Measurements from ENCODE around the gene HAGH. TPM values are rescaled to one million over a fixed set of nuclear protein-coding genes. Genes with fewer than 3 reads are reported as not detected.

The HAGH gene
- total RNA-seq, 1 experiment from 2014 or later: 36.0 TPM

DNA sequence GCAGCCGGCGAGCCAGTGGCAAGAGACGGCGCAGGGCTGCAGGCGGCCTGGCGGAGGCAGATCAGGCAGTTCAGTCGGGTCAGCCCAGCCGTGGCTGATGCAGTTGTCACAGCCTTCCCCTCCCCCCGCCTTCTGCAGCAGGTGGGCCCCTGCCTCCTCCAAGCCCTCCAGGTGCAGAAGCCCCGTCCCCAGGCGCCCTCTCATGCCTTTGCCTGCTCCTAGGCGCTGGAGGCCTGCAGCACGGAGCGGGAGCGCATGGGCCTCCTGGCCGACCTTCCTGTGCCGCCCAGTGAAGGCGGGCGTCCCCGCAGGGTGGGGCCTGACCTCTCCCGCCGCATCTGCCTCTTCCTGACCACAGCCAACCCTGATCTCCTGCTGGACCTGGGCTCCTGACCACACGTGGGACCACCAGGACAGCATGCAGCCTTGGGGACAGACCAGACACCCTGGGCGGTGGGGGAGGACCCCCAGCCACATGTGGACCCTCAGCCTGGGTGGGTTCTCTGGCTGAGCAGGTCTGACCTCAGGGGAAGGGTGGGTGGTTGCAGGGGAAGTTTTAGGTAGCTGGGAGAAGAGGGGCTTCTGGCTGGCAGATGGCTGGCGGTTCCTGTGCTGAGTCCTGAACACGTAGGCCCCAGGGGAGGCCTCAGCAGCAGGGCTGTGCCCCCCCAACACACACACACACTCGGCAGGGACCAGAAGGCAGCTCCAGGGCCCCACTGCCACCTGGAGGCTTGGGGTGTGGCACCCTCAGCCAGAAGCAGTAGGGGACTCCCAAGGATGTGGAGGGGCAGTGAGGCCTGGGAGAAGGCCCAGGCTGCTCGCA, 50.6 kb downstream of the HAGH start (continued):
- TF ChIP-seq IRF2 (CRISPR knock-in tag; IDR thresholded peaks at IDR 0.05; ENCODE audit: borderline replicate concordance, low read depth): no peak
- no peak for TF ChIP-seq ZNF317 (CRISPR knock-in tag; IDR thresholded peaks at IDR 0.05; ENCODE audit: borderline replicate concordance, low read depth)

DNA sequence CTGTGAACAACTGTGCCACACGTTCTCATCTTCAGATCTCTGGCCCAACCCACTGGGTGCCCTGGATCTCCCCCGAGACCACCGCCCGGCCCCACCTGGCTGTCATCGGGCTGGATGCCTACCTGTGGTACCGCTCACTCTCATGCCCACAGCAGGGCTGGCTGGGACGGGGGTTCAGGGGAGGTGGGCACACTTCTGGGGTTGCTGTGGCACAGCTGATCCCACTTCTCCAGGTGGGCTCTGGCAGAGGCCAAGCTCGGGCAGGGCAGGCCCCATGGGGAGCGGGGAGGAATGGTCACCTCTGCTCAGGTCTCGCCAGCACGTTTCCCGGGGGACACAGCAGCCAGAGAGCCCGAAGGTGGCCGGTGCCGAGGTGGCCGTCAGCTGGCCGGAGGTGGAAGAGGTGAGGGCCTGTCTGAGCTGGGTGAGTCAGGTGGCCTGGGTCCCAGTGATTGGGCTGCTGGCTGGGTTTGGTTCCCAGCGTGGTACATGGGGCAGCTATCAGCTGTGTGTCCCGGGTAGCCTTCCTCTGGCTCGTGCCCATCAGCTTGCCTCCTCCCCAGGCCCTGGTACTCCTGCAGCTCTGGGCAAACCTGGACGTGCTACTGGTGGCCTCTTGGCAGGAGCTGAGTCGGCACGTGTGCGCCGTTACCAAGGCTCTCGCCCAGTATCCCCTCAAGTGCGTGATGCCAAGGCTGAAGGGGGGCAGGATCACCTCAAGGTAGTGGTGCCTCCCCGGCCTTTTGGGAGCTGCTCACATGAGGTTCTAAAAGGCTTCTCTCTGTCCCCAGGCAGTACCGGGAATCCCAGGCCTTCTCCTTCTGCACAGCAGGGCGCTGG, 51.4 kb downstream of the HAGH start:
- Mint-ChIP-seq H3K4me1 (peaks cover 2% of the 10 kb centered on the region), H3K4me3 (peak overlapping the region; percentile 30), H3K27ac (no peak overlapping the region), H3K36me3 (peaks cover 4% of the 10 kb centered on the region), H3K9me3 (no peaks in the 10 kb centered on the region), H3K27me3 (ENCODE audit: low read depth) (no peaks in the 10 kb centered on the region; the same call in 1 of the 2 replicates)
- ATAC-seq (no peak), DNase-seq (ENCODE audit: low spot score) (no peak)
- POLR2A ChIA-PET: no interaction called here
- CTCF ChIA-PET: interaction anchor here (1.3 to 3.1 kb wide), 2 partner anchors 7 to 69 kb away, joined by 4 to 37 read pairs; partner anchors contain the start of genes MAPK8IP3, NUBP2 and SPSB3
- TF ChIP-seq, protein P1, sequence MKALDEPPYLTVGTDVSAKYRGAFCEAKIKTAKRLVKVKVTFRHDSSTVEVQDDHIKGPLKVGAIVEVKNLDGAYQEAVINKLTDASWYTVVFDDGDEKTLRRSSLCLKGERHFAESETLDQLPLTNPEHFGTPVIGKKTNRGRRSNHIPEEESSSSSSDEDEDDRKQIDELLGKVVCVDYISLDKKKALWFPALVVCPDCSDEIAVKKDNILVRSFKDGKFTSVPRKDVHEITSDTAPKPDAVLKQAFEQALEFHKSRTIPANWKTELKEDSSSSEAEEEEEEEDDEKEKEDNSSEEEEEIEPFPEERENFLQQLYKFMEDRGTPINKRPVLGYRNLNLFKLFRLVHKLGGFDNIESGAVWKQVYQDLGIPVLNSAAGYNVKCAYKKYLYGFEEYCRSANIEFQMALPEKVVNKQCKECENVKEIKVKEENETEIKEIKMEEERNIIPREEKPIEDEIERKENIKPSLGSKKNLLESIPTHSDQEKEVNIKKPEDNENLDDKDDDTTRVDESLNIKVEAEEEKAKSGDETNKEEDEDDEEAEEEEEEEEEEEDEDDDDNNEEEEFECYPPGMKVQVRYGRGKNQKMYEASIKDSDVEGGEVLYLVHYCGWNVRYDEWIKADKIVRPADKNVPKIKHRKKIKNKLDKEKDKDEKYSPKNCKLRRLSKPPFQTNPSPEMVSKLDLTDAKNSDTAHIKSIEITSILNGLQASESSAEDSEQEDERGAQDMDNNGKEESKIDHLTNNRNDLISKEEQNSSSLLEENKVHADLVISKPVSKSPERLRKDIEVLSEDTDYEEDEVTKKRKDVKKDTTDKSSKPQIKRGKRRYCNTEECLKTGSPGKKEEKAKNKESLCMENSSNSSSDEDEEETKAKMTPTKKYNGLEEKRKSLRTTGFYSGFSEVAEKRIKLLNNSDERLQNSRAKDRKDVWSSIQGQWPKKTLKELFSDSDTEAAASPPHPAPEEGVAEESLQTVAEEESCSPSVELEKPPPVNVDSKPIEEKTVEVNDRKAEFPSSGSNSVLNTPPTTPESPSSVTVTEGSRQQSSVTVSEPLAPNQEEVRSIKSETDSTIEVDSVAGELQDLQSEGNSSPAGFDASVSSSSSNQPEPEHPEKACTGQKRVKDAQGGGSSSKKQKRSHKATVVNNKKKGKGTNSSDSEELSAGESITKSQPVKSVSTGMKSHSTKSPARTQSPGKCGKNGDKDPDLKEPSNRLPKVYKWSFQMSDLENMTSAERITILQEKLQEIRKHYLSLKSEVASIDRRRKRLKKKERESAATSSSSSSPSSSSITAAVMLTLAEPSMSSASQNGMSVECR (CRISPR knock-in tag; IDR thresholded peaks at IDR 0.05; ENCODE audit: borderline replicate concordance): no peak
- TF ChIP-seq, protein P2, sequence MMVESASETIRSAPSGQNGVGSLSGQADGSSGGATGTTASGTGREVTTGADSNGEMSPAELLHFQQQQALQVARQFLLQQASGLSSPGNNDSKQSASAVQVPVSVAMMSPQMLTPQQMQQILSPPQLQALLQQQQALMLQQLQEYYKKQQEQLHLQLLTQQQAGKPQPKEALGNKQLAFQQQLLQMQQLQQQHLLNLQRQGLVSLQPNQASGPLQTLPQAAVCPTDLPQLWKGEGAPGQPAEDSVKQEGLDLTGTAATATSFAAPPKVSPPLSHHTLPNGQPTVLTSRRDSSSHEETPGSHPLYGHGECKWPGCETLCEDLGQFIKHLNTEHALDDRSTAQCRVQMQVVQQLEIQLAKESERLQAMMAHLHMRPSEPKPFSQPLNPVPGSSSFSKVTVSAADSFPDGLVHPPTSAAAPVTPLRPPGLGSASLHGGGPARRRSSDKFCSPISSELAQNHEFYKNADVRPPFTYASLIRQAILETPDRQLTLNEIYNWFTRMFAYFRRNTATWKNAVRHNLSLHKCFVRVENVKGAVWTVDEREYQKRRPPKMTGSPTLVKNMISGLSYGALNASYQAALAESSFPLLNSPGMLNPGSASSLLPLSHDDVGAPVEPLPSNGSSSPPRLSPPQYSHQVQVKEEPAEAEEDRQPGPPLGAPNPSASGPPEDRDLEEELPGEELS (CRISPR knock-in tag; IDR thresholded peaks at IDR 0.05): 0 out of 2 replicates have a peak, but pooled peaks have one; percentile 20

DNA sequence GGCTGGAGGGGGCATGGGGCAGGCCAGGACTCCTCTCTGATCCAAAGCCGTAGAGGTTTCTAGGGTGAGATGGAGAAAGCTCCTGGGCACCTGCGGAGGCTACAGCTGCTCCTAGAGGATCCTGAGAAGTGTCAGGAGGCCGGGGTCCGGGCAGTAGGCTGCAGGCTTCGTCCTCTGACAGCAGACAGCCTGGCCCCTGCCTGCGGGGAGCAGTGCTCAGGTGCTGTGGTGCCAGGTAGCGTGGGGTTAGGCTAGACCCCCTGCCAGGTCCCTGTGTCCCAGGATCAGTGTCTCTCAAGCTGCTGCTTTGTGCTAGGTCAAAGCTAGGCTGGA, 52.2 kb downstream of the HAGH start:
- TF ChIP-seq ZNF416 (CRISPR knock-in tag; IDR thresholded peaks at IDR 0.05) (no peak), CREB1 (CRISPR knock-in tag; IDR thresholded peaks at IDR 0.05) (no peak), ZNF138 (CRISPR knock-in tag; conservative IDR thresholded peaks at IDR 0.05) (no peak)
- TF ChIP-seq, protein P3, sequence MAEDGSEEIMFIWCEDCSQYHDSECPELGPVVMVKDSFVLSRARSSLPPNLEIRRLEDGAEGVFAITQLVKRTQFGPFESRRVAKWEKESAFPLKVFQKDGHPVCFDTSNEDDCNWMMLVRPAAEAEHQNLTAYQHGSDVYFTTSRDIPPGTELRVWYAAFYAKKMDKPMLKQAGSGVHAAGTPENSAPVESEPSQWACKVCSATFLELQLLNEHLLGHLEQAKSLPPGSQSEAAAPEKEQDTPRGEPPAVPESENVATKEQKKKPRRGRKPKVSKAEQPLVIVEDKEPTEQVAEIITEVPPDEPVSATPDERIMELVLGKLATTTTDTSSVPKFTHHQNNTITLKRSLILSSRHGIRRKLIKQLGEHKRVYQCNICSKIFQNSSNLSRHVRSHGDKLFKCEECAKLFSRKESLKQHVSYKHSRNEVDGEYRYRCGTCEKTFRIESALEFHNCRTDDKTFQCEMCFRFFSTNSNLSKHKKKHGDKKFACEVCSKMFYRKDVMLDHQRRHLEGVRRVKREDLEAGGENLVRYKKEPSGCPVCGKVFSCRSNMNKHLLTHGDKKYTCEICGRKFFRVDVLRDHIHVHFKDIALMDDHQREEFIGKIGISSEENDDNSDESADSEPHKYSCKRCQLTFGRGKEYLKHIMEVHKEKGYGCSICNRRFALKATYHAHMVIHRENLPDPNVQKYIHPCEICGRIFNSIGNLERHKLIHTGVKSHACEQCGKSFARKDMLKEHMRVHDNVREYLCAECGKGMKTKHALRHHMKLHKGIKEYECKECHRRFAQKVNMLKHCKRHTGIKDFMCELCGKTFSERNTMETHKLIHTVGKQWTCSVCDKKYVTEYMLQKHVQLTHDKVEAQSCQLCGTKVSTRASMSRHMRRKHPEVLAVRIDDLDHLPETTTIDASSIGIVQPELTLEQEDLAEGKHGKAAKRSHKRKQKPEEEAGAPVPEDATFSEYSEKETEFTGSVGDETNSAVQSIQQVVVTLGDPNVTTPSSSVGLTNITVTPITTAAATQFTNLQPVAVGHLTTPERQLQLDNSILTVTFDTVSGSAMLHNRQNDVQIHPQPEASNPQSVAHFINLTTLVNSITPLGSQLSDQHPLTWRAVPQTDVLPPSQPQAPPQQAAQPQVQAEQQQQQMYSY (CRISPR knock-in tag; IDR thresholded peaks at IDR 0.05): no peak
- TF ChIP-seq, protein P4, sequence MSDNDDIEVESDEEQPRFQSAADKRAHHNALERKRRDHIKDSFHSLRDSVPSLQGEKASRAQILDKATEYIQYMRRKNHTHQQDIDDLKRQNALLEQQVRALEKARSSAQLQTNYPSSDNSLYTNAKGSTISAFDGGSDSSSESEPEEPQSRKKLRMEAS (CRISPR knock-in tag; IDR thresholded peaks at IDR 0.05): no peak
- peaks cover 4% of the 10 kb centered on the region for H3K4me1 Mint-ChIP-seq
- DNase-seq (ENCODE audit: low spot score) (no peak), ATAC-seq (no peak)
- no peaks in the 10 kb centered on the region; the same call in 1 of the 2 replicates for H3K27me3 Mint-ChIP-seq (ENCODE audit: low read depth)
- H3K27ac Mint-ChIP-seq: no peak overlapping the region
- H3K36me3 Mint-ChIP-seq: peaks cover 4% of the 10 kb centered on the region
- no peaks in the 10 kb centered on the region for H3K9me3 Mint-ChIP-seq
- peak overlapping the region; percentile 99 for H3K4me3 Mint-ChIP-seq
- ChIA-PET POLR2A (interaction anchor here (0.9 to 1.0 kb wide), 3 partner anchors 8 to 94 kb away, joined by 3 to 7 read pairs (median 4); partner anchors contain the start of genes NUBP2 and SPSB3), CTCF (interaction anchor here (0.8 to 3.1 kb wide), 6 partner anchors 8 to 230 kb away, joined by 3 to 37 read pairs (median 4); partner anchors contain the start of genes MAPK8IP3, NUBP2 and SPSB3)

Measured in WTC11 (cell line).